Stimulated activated CD4-positive, alpha-beta T cell treated with anti-CD3 and anti-CD28 coated beads, Interleukin-1b, Interleukin-23, amount 100 ng/mL, for 24 hours (primary cell): Measurements from ENCODE around the gene MICAL2.

ENCODE experiments used
- DNase-seq, 4 experiments: peaks; one replicate each; pipeline ENCODE4 v3.0.0-alpha.2; 2020; ENCODE audit warnings: low read depth in 4 of 4, low spot score in 1 of 4

MICAL2 gene, protein sequence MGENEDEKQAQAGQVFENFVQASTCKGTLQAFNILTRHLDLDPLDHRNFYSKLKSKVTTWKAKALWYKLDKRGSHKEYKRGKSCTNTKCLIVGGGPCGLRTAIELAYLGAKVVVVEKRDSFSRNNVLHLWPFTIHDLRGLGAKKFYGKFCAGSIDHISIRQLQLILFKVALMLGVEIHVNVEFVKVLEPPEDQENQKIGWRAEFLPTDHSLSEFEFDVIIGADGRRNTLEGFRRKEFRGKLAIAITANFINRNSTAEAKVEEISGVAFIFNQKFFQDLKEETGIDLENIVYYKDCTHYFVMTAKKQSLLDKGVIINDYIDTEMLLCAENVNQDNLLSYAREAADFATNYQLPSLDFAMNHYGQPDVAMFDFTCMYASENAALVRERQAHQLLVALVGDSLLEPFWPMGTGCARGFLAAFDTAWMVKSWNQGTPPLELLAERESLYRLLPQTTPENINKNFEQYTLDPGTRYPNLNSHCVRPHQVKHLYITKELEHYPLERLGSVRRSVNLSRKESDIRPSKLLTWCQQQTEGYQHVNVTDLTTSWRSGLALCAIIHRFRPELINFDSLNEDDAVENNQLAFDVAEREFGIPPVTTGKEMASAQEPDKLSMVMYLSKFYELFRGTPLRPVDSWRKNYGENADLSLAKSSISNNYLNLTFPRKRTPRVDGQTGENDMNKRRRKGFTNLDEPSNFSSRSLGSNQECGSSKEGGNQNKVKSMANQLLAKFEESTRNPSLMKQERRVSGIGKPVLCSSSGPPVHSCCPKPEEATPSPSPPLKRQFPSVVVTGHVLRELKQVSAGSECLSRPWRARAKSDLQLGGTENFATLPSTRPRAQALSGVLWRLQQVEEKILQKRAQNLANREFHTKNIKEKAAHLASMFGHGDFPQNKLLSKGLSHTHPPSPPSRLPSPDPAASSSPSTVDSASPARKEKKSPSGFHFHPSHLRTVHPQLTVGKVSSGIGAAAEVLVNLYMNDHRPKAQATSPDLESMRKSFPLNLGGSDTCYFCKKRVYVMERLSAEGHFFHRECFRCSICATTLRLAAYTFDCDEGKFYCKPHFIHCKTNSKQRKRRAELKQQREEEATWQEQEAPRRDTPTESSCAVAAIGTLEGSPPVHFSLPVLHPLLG

GRCh38 chr11:12110201-12110713 is at the start of gene MICAL2:
MICAL2 (plus strand) TSS chr11:12110590; CDS start chr11:12162156, 51,566 bp downstream.
- DNase-seq = peak; percentile 59 to 86 (median 72)

- no peak for DNase-seq
Observed at GRCh38 chr11:12061851-12062560, 48.4 kb upstream of the MICAL2 start.

GRCh38 chr11:12063251-12063650 is 47.1 kb upstream of the MICAL2 start:
- DNase-seq = no peak

DNA sequence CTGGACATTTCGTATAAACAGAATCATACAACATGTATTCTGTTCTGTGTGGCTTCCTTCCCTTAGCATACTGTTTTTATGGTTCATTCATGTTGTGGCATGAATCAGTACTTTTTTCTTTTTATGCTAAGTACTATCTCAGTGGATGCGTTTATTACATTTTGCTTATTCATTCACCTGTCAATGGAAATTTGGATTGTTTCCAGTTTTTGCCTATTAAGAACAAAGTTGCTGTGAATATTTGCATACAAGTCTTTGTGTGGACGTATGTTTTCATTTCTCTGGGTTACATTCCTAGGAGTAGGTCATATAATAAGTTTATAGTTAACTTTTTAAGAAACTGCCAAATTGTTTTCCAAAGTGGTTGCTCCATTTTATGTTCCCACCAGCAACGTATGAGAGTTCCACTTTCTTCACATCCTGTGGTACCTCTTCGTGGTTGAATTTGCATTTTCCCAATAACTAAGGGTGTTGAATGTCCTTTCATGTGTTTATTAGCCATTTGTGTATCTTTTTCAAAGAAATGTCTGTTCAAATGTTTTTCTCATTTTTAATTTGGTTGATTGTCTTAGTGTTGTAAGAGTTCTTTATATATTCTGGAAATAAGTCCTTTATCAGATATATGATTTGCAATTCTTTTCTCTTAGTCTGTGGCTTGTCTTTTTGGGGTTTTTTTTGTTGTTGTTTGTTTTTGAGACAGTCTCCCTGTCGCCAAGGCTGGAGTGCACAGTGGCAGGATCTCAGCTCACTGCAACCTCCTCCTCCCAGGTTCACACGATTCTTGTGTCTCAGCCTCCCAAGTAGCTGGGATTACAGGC is 46.0 kb upstream of the MICAL2 start:
- DNase-seq = no peak

- DNase-seq = no peak
Observed at GRCh38 chr11:12064954-12065280, 45.5 kb upstream of the MICAL2 start.

DNA sequence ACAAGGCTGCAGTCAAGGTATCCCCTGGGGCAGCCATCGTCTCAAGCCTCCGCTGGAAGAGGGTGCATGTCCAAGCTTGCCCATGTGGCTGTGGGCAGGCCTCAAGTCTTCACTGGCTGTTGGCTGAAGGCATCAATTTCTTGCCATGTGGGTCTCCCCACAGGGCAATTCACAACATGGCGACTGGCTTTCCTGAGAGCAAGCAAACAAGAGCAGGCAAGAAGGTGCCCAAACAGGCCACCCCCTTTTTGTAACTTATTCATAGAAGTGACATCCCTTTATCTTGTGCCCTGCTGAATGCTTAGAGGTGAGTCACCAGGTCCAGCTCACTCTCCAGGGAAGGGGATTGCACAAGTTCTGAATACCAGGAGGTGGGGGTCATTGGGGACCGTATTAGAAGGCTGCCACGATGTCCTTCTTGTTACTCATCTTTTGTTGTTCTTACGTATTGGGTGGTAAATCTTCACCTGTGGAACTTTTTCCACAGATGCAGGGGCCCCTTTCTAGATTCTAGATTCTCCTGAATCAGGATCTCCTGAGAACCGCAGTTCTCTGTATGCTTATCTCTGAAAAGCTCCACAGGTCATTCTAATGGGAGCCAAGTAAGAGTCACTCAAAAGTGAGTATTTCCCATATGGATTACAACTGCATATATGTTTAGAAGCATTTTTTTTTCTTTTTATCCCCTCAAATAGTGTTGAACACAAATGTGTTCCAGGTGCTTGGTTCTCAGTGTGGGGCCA is 44.2 kb upstream of the MICAL2 start:
- DNase-seq = no peak

DNA sequence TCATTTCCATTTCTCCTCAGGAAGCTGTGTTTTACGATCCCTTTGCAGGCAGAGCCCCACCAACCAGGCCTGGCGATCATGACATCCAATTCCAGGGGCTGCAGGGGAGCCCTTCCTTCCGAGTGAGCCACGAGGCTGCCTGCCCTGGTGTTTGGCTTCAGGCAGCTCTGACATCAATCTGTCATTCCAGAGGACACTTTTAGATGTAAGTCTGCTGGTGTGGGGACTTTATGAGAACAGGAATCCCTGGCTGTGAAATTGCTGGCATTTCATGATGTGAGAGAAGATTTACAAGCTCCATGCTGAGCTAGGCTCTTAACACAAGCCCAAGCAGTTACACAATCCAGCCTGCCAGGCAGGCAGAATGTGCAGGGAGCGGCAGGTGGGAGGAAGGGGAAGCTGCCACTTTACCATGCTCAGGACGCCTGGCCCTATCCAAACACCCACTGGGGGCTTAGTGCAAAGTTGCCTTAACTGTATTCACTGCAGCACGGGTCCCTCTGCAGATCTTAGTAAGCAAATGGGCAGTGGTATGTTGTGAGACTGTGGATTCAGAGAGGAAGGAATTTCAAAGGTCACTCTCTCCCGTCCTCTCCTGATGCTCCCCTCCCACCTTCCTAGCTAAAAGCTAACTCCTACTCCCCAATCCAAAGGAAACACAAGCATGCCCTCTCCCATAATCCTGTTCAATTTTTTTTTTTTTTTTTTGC is 43.4 kb upstream of the MICAL2 start:
- DNase-seq = no peak

DNA sequence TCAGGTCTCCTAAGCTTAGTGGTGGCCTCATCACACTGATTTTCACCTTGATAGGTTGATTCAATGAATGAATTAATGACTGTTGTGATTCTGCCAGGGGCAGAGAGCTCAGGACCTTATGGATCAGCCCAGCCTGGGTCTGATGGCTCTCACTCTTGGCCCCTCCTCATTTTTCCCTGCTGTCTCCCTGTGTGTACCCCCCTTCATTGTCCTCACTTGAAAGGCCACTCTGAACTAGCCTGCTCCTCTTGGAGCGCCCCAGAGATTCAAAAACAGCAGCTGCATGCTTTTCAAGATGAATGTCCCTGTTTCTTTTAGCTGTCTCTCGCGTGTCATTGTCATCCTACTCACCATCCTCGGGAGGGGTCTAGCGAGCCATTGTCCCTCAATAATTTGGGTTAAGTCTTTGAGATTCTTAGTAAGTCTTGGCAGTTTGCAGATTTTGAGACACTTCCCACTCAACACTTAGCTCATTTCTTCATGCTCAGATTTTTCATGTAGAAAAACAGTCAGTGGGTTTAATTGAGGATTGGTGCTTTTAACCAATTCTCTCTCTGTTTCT is 42.5 kb upstream of the MICAL2 start:
- no peak for DNase-seq

DNA sequence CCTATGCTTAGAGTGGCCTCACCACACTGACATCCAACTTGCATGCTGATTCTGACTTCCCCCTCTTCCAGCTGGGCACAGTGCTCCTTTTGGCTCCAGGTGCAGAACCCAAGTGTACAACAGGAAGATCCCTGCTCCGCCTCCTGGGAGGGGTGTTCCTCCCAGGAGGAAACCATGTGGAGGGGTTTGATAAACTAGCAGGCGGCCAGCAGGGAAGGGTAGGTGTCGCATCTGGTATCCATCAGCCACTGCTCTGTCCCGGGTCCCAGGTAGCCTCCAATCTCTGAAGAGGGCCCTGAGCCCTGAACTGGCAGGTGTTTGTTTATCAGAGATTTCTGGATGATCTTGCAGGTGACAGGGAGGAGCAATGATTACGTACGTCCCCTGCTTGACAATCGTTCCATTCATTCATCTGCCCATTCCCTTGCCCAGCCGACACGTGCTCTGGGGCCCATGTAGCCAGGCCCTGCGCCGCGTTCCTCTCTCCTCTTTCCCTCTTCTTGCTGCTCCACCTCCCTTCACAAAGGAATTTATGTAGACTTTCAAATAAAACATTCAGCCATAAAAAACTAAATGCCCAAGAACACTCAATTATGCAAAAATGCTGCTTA is 41.2 kb upstream of the MICAL2 start:
- DNase-seq = no peak

GRCh38 chr11:12070446-12071267 is 39.7 kb upstream of the MICAL2 start:
- DNase-seq = no peak

- DNase-seq = no peak
Observed at GRCh38 chr11:12071574-12071973, 38.8 kb upstream of the MICAL2 start.

DNA sequence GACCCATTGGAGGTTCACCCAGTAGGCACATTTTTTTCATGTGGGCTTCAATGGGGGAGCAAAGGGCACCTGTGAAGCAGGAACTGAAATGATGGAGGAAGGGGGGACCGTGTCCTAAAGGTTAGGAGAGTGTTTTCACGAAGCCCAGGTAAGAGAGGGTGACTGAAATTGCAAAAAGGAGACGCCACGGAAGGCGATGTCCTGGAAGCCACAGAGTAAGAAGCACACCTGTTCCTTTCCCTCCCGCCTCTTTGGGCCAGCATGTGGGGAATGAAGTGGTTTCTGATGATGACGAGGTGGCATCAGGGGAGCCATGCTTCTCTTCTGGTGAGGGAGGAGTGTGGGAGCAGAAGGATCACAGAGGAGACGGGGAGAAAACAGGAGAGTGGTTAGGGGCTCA is 37.0 kb upstream of the MICAL2 start:
- DNase-seq = no peak

DNA sequence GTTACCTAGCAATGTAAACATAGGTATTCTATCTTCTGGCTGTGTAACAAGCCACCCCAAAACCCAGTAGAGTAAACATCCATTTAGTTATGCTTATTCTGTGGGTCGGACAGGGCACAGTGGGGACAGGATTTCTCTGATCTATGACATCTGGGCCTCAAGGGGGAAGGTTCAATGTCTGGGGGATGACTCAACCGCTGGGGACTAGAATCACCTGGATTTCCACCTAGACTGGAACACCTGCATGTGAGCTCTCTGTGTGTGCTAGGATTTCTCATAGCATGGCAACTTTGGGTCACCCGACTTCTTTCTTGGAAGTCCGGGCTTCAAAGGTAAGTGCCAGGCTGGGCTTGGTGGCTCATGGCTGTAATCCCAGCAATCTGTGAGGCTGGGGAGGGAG is 36.5 kb upstream of the MICAL2 start:
- DNase-seq = no peak

GRCh38 chr11:12074529-12075195 is 35.7 kb upstream of the MICAL2 start:
- no peak for DNase-seq

GRCh38 chr11:12075291-12075690 is 35.1 kb upstream of the MICAL2 start:
- no peak for DNase-seq
